C4-2B (cell line): ENCODE measurements around the gene SLC22A15.

Experiments used
- CTCF ChIP-seq: fragments of 450-650 bp; conservative IDR thresholded peaks from 2 replicates; pipeline ENCODE4 v1.5.1; 2017; ENCODE audit warnings: mild to moderate bottlenecking
- ZFX ChIP-seq: fragments of 450-650 bp; IDR thresholded peaks from 2 replicates; pipeline ENCODE4 v1.6.1; 2017

- TF ChIP-seq CTCF: no peak
- no peak for TF ChIP-seq ZFX
Observed at GRCh38 chr1:116008656-116009390, 32.5 kb downstream of the SLC22A15 start.
